GM12874 (cell line): ENCODE measurements around the gene C2orf72.

Experiments used
- CTCF ChIP-seq: IDR thresholded peaks from 2 replicates; pipeline ENCODE4 v1.5.1; 2011; ENCODE audit warnings: low read depth, mild to moderate bottlenecking, control low read depth, low read length, moderate library complexity; ENCODE audit not compliant: insufficient read depth

The C2orf72 gene

GRCh38 chr2:231007286-231008098 is 29.8 kb upstream of the C2orf72 start:
- no peak for TF ChIP-seq CTCF

- no peak for TF ChIP-seq CTCF
Observed at GRCh38 chr2:231008131-231008530, 29.2 kb upstream of the C2orf72 start.

- no peak for TF ChIP-seq CTCF
Observed at GRCh38 chr2:231009236-231009919, 27.9 kb upstream of the C2orf72 start.

GRCh38 chr2:231010201-231010730 is 27.1 kb upstream of the C2orf72 start:
- TF ChIP-seq CTCF, result no peak

GRCh38 chr2:231011526-231011925 is 25.8 kb upstream of the C2orf72 start:
- TF ChIP-seq CTCF, result no peak

- TF ChIP-seq CTCF, result no peak
Observed at GRCh38 chr2:231012463-231012862, 24.9 kb upstream of the C2orf72 start.

GRCh38 chr2:231013820-231014219 is 23.5 kb upstream of the C2orf72 start:
- no peak for TF ChIP-seq CTCF
